GM12878 (cell line): ENCODE data around the gene GIMAP4. TPM values are rescaled to one million over a fixed set of nuclear protein-coding genes. Genes with fewer than 3 reads are reported as not detected.

ENCODE experiments used
- ATAC-seq: fragments of 200-7000 bp; cut with Tn5 transposase; 3 replicates; pipeline ENCODE4 v1.9.1; 2020; ENCODE audit warnings: mild to moderate bottlenecking, moderate library complexity
- BruUV-seq: library from RNA; stranded (reverse); fragments of 400-500 nt; replicated peaks from 2 replicates; lab custom pipeline; 2021; lab: Mats Ljungman, UMichigan
- CTCF ChIA-PET: fragments of 300-600 bp; sonication (Branson Sonifier 250); formaldehyde crosslinking; extraction: SDS; loops from one replicate; lab custom pipeline; 2021; ENCODE audit warnings: inconsistent platforms; lab: Yijun Ruan, JAX
- POLR2A ChIA-PET: fragments of 350-600 bp; formaldehyde crosslinking; extraction: SDS; loops from one replicate; lab custom pipeline; 2021; ENCODE audit warnings: inconsistent platforms; lab: Charles Lee
- RAD21 ChIA-PET: fragments of 300-600 bp; sonication (Branson Sonifier 250); formaldehyde crosslinking; loops from one replicate; lab custom pipeline; 2023; ENCODE audit warnings: antibody characterized with exemption; ENCODE audit not compliant: unreplicated experiment; lab: Charles Lee
- SMC1A ChIA-PET: fragments of 300-600 bp; sonication (Branson Sonifier 250); formaldehyde crosslinking; loops from one replicate; lab custom pipeline; 2023; ENCODE audit not compliant: unreplicated experiment, uncharacterized antibody; lab: Charles Lee
- DNase-seq: peaks from one replicate; pipeline ENCODE4 v3.0.0-alpha.2; 2011; ENCODE audit warnings: low read depth, low spot score
- FAIRE-seq: peaks from 3 replicates; lab custom pipeline; 2011; peaks lifted over from hg19 to GRCh38; lab: Jason Lieb, UNC
- H2AFZ ChIP-seq: 2 replicates; pipeline ENCODE4 v1.6.0; 2011; ENCODE audit warnings: low read depth, low read length, control low read depth; ENCODE audit not compliant: control insufficient read depth
- H3K27ac ChIP-seq: 2 replicates; pipeline ENCODE4 v1.5.1; 2011; ENCODE audit warnings: control low read depth; ENCODE audit not compliant: control insufficient read depth, insufficient read depth
- H3K27me3 ChIP-seq, 2 experiments: replicated peaks in 1 of 2; 2 replicates each; pipeline versions ENCODE4 v1.6.0 to v1.6.1; 2011; ENCODE audit warnings: low read length in 1 of 2; ENCODE audit not compliant: control insufficient read depth in 2 of 2, insufficient read depth in 2 of 2
- H3K36me3 ChIP-seq, 2 experiments: 2 replicates each; pipeline ENCODE4 v1.5.1; 2011; ENCODE audit warnings: low read length in 1 of 2; ENCODE audit not compliant: control insufficient read depth in 2 of 2, insufficient read depth in 2 of 2
- H3K4me1 ChIP-seq: 2 replicates; pipeline ENCODE4 v1.6.1; 2011; ENCODE audit warnings: mild to moderate bottlenecking, low read length, moderate library complexity, mixed read lengths; ENCODE audit not compliant: control insufficient read depth, insufficient read depth
- H3K4me2 ChIP-seq: 2 replicates; pipeline ENCODE4 v1.6.0; 2011; ENCODE audit warnings: control low read depth; ENCODE audit not compliant: control insufficient read depth, insufficient read depth
- H3K4me3 ChIP-seq: fragments of 200-600 bp; sonication (generic); 2 replicates; pipeline ENCODE4 v1.5.1; 2016
- H3K79me2 ChIP-seq: 2 replicates; pipeline ENCODE4 v1.6.0; 2011; ENCODE audit warnings: low read length; ENCODE audit not compliant: control insufficient read depth, insufficient read depth
- H3K9ac ChIP-seq: 2 replicates; pipeline ENCODE4 v1.8.0; 2011; ENCODE audit warnings: low read length, control low read depth, mixed read lengths; ENCODE audit not compliant: control insufficient read depth, insufficient read depth
- H3K9me3 ChIP-seq: replicated peaks from 3 replicates; pipeline ENCODE4 v1.5.1; 2011; ENCODE audit warnings: mild to moderate bottlenecking, low read length; ENCODE audit not compliant: control insufficient read depth, insufficient read depth
- H4K20me1 ChIP-seq: 2 replicates; pipeline ENCODE4 v1.6.0; 2011; ENCODE audit not compliant: control insufficient read depth, insufficient read depth
- CBX5 ChIP-seq: sonication (generic); IDR thresholded peaks from 2 replicates; pipeline ENCODE4 v1.6.1; 2016; ENCODE audit warnings: low read depth, moderate library complexity, mild to moderate bottlenecking, inconsistent platforms
- ETV6 ChIP-seq, 2 experiments: fragments of 450-650 bp in 1 of 2; IDR thresholded peaks in 1 of 2; conservative IDR thresholded peaks in 1 of 2; 2 replicates each; pipeline ENCODE4 v1.6.1; 2014; ENCODE audit warnings: antibody characterized with exemption in 1 of 2, borderline replicate concordance in 1 of 2, low read depth in 1 of 2, mild to moderate bottlenecking in 1 of 2, moderate library complexity in 1 of 2
- EZH2 ChIP-seq: IDR thresholded peaks from 2 replicates; pipeline ENCODE4 v1.6.1; 2012; ENCODE audit warnings: low read depth, mild to moderate bottlenecking, control low read depth, inconsistent platforms, low read length, borderline replicate concordance; ENCODE audit not compliant: control insufficient read depth
- HDGF ChIP-seq: fragments of 450-650 bp; IDR thresholded peaks from 2 replicates; pipeline ENCODE4 v1.6.1; 2016; ENCODE audit warnings: antibody characterized with exemption
- USF1 ChIP-seq: IDR thresholded peaks from 2 replicates; pipeline ENCODE4 v1.6.1; 2011; ENCODE audit warnings: borderline replicate concordance, low read depth, mild to moderate bottlenecking, moderate library complexity, mixed read lengths, low read length; ENCODE audit not compliant: insufficient read depth; ENCODE audit errors: extremely low read length
- ZNF24 ChIP-seq: fragments of 450-650 bp; IDR thresholded peaks from 2 replicates; pipeline ENCODE4 v1.6.1; 2017; ENCODE audit warnings: antibody characterized with exemption, mild to moderate bottlenecking
- WGBS: methylation state at CpG from one replicate; pipeline ENCODE4 v1.1.6; 2016; ENCODE audit warnings: low lambda C conversion rate; ENCODE audit not compliant: insufficient replicate concordance, insufficient coverage; ENCODE audit errors: missing lambda C conversion rate; 5-methylcytosine and 5-hydroxymethylcytosine counted together
- in situ Hi-C: fragments of 300-500 bp; cut with MboI; formaldehyde crosslinking; loops from 9 replicates; pipeline ENCODE4 v1.14.3; 2018; ENCODE audit warnings: mixed read lengths
- intact Hi-C: fragments of 100-400 bp; cut with micrococcal nuclease; formaldehyde crosslinking; loops from one replicate; pipeline ENCODE4 v1.14.2; 2022; ENCODE audit not compliant: unreplicated experiment
- polyA plus RNA-seq, 11 experiments: library from polyadenylated mRNA; depleted of rRNA in 4 of 11; unstranded in 6 of 11; stranded (reverse) in 5 of 11; fragments of >200 nt; fragmentation: Nextera tagmentation in 4 of 11; fragmentation: Illumina TruSeq in 1 of 11; extraction: Ambion mirVana in 4 of 11; extraction: Trizol in 1 of 11; gene quantifications; 1 replicate in 1 of 11; 2 replicates in 10 of 11; pipeline versions ENCODE4 v1.2.1 to v1.2.3, GENCODE V29; 2011 to 2016; ENCODE audit warnings: inconsistent platforms in 2 of 11, missing spikeins in 2 of 11, low read depth in 1 of 11
- total RNA-seq, 4 experiments: library from RNA; depleted of rRNA in 3 of 4; stranded (reverse); fragments of >200 nt in 3 of 4; fragmentation: Illumina TruSeq in 1 of 4; extraction: Trizol in 1 of 4; gene quantifications; 2 replicates each; pipeline versions ENCODE4 v1.2.1 to v1.2.3, GENCODE V29; 2013 to 2021
- TF ChIP-seq, protein P1 (sequence below): fragments of 450-650 bp; IDR thresholded peaks from 2 replicates; pipeline ENCODE4 v1.6.1; 2017; ENCODE audit warnings: borderline replicate concordance
- TF ChIP-seq, protein P2 (sequence below): fragments of 450-650 bp; IDR thresholded peaks from 2 replicates; pipeline ENCODE4 v1.6.1; 2016; ENCODE audit warnings: mild to moderate bottlenecking

GIMAP4 gene
- total and polyA plus RNA-seq, 10 of the 15 experiments (the other 5 are each of a cell fraction or from before 2014, with no cell fraction given): 0.06 to 1.5 (median 0.32) TPM; not detected in 1

- ChIA-PET RAD21 (no interaction called here), SMC1A (interaction anchor here (1.0 kb wide), 1 partner anchor 8 kb away, joined by 3 read pairs; no protein-coding TSS in a partner anchor), CTCF (no interaction called here)
- Histone ChIP-seq H3K9ac (no peak overlapping the region), H3K27ac (no peak overlapping the region), H3K4me2 (no peak overlapping the region), H3K27me3 (no peaks in the 10 kb centered on the region), H4K20me1 (no peaks in the 10 kb centered on the region), H2AFZ (no peak overlapping the region), H3K36me3 (no peaks in the 10 kb centered on the region)
- 76% methylated on average over 2 of the region's 2 CpGs for WGBS
- intact Hi-C loops: no loop called here
- in situ Hi-C loops: no loop called here
- TF ChIP-seq, protein P1, sequence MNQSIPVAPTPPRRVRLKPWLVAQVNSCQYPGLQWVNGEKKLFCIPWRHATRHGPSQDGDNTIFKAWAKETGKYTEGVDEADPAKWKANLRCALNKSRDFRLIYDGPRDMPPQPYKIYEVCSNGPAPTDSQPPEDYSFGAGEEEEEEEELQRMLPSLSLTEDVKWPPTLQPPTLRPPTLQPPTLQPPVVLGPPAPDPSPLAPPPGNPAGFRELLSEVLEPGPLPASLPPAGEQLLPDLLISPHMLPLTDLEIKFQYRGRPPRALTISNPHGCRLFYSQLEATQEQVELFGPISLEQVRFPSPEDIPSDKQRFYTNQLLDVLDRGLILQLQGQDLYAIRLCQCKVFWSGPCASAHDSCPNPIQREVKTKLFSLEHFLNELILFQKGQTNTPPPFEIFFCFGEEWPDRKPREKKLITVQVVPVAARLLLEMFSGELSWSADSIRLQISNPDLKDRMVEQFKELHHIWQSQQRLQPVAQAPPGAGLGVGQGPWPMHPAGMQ: no peak
- TF ChIP-seq HDGF: no peak
- TF ChIP-seq, protein P2, sequence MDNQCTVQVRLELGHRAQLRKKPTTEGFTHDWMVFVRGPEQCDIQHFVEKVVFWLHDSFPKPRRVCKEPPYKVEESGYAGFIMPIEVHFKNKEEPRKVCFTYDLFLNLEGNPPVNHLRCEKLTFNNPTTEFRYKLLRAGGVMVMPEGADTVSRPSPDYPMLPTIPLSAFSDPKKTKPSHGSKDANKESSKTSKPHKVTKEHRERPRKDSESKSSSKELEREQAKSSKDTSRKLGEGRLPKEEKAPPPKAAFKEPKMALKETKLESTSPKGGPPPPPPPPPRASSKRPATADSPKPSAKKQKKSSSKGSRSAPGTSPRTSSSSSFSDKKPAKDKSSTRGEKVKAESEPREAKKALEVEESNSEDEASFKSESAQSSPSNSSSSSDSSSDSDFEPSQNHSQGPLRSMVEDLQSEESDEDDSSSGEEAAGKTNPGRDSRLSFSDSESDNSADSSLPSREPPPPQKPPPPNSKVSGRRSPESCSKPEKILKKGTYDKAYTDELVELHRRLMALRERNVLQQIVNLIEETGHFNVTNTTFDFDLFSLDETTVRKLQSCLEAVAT: no peak
- TF ChIP-seq ZNF24: no peak
- TF ChIP-seq CBX5: no peak
- no peak for TF ChIP-seq ETV6 (conservative IDR thresholded peaks at IDR 0.05 in 1 of 2, IDR thresholded peaks at IDR 0.05 in 1 of 2; ENCODE audit: borderline replicate concordance in 1 of 2, low read depth in 1 of 2)
- no peak for TF ChIP-seq EZH2
- no peak for TF ChIP-seq USF1
- TF ChIP-seq, all 136 proteins: peak for 0
- H3K4me3 ChIP-seq: no peak overlapping the region
- FAIRE-seq: no peak
- DNase-seq: no peak
- no peaks in the 10 kb centered on the region for H3K79me2 ChIP-seq
- no peaks in the 10 kb centered on the region for H3K4me1 ChIP-seq
- BruUV-seq: no TSS peak
- no peak for ATAC-seq
- H3K9me3 ChIP-seq: peaks cover 12% of the 10 kb centered on the region; the same call in 2 of the 3 replicates
- POLR2A ChIA-PET: interaction anchor here (0.6 kb wide), 1 partner anchor 425 kb away, joined by 4 read pairs; no protein-coding TSS in a partner anchor
These were observed 28.9 kb upstream of the GIMAP4 start for GRCh38 chr7:150538259-150538658.
